H9 (cell line): ENCODE data around the gene DHX35. TPM values are rescaled to one million over a fixed set of nuclear protein-coding genes. Genes with fewer than 3 reads are reported as not detected.

Experiments
- DNase-seq: peaks from one replicate; pipeline ENCODE4 v3.0.0-alpha.2; 2017
- H2AFZ ChIP-seq: one replicate; pipeline ENCODE4 v1.6.1; 2013; ENCODE audit warnings: mild to moderate bottlenecking, low read length, control low read depth, moderate library complexity
- H2AK5ac ChIP-seq: 2 replicates; pipeline ENCODE4 v1.6.1; 2013; ENCODE audit warnings: low read length, control low read depth, mixed read lengths; ENCODE audit not compliant: insufficient read length
- H2BK120ac ChIP-seq: one replicate; pipeline ENCODE4 v1.6.1; 2013; ENCODE audit warnings: low read depth, mild to moderate bottlenecking, low read length, control low read depth, inconsistent platforms; ENCODE audit not compliant: poor library complexity, severe bottlenecking
- H2BK12ac ChIP-seq: 2 replicates; pipeline ENCODE4 v1.6.1; 2013; ENCODE audit warnings: low read length, control low read depth, mixed read lengths, low read depth; ENCODE audit not compliant: insufficient read length
- H2BK15ac ChIP-seq: 2 replicates; pipeline ENCODE4 v1.6.1; 2013; ENCODE audit warnings: low read depth, low read length, control low read depth
- H2BK20ac ChIP-seq: one replicate; pipeline ENCODE4 v1.6.1; 2013; ENCODE audit warnings: low read depth, mild to moderate bottlenecking, low read length, control low read depth, inconsistent platforms; ENCODE audit not compliant: poor library complexity, severe bottlenecking
- H2BK5ac ChIP-seq: 2 replicates; pipeline ENCODE4 v1.6.1; 2013; ENCODE audit warnings: low read length, control low read depth, mixed read lengths; ENCODE audit not compliant: insufficient read length
- H3K14ac ChIP-seq: 2 replicates; pipeline ENCODE4 v1.6.1; 2013; ENCODE audit warnings: low read length, control low read depth; ENCODE audit not compliant: insufficient read depth
- H3K18ac ChIP-seq: 2 replicates; pipeline ENCODE4 v1.6.1; 2013; ENCODE audit warnings: low read depth, mild to moderate bottlenecking, mixed read lengths, low read length, control low read depth; ENCODE audit not compliant: insufficient read length
- H3K23ac ChIP-seq: 2 replicates; pipeline ENCODE4 v1.6.1; 2013; ENCODE audit warnings: low read length, control low read depth, mixed read lengths, low read depth; ENCODE audit not compliant: insufficient read length
- H3K23me2 ChIP-seq: 2 replicates; pipeline ENCODE4 v1.6.1; 2013; ENCODE audit warnings: low read depth, mild to moderate bottlenecking, mixed read lengths, low read length, control low read depth; ENCODE audit not compliant: insufficient read length, poor library complexity, severe bottlenecking
- H3K27ac ChIP-seq: 2 replicates; pipeline ENCODE4 v1.5.1; 2013; ENCODE audit warnings: low read length, control low read depth, mixed read lengths, low read depth; ENCODE audit not compliant: insufficient read length
- H3K27me3 ChIP-seq: 2 replicates; pipeline ENCODE4 v1.6.1; 2013; ENCODE audit warnings: low read length, control low read depth, inconsistent platforms; ENCODE audit not compliant: insufficient read depth
- H3K4ac ChIP-seq: 2 replicates; pipeline ENCODE4 v1.6.1; 2013; ENCODE audit warnings: low read depth, mild to moderate bottlenecking, control low read depth, inconsistent platforms, low read length, moderate library complexity
- H3K4me1 ChIP-seq: 2 replicates; pipeline ENCODE4 v1.6.1; 2013; ENCODE audit warnings: low read length, control low read depth, inconsistent platforms; ENCODE audit not compliant: insufficient read depth
- H3K4me2 ChIP-seq: 2 replicates; pipeline ENCODE4 v1.6.1; 2013; ENCODE audit warnings: low read length, control low read depth, mixed read lengths; ENCODE audit not compliant: insufficient read length, insufficient read depth
- H3K56ac ChIP-seq: 2 replicates; pipeline ENCODE4 v1.6.1; 2013; ENCODE audit warnings: low read depth, mild to moderate bottlenecking, mixed read lengths, low read length, control low read depth; ENCODE audit not compliant: insufficient read length
- H3K79me1 ChIP-seq: 2 replicates; pipeline ENCODE4 v1.6.1; 2013; ENCODE audit warnings: low read depth, mild to moderate bottlenecking, moderate library complexity, low read length, control low read depth, inconsistent platforms; ENCODE audit not compliant: insufficient read depth, poor library complexity, severe bottlenecking
- H3K79me2 ChIP-seq: 2 replicates; pipeline ENCODE4 v1.6.1; 2013; ENCODE audit warnings: low read length, control low read depth, inconsistent platforms; ENCODE audit not compliant: insufficient read depth
- H3K9ac ChIP-seq: 2 replicates; pipeline ENCODE4 v1.6.1; 2013; ENCODE audit warnings: low read length, control low read depth, mixed read lengths; ENCODE audit not compliant: insufficient read length; ENCODE audit errors: extremely low read depth
- H3K9me3 ChIP-seq: one replicate; pipeline ENCODE4 v1.6.1; 2013; ENCODE audit warnings: low read depth, low read length, inconsistent platforms; ENCODE audit not compliant: control insufficient read depth
- H3T11ph ChIP-seq: one replicate; pipeline ENCODE4 v1.6.1; 2013; ENCODE audit warnings: mild to moderate bottlenecking, low read length, control low read depth, inconsistent platforms
- H4K20me1 ChIP-seq: one replicate; pipeline ENCODE4 v1.6.1; 2013; ENCODE audit not compliant: control insufficient read depth, insufficient read length, insufficient read depth
- H4K5ac ChIP-seq: 2 replicates; pipeline ENCODE4 v1.6.1; 2013; ENCODE audit warnings: low read depth, mild to moderate bottlenecking, mixed read lengths, low read length, control low read depth; ENCODE audit not compliant: insufficient read length
- H4K8ac ChIP-seq: replicated peaks from 2 replicates; pipeline ENCODE4 v1.6.1; 2013; ENCODE audit warnings: low read length, control low read depth, mixed read lengths, low read depth; ENCODE audit not compliant: insufficient read length
- H4K91ac ChIP-seq: 2 replicates; pipeline ENCODE4 v1.6.1; 2013; ENCODE audit warnings: low read depth, mild to moderate bottlenecking, moderate library complexity, mixed read lengths, low read length, control low read depth; ENCODE audit not compliant: insufficient read length
- H3K27ac Mint-ChIP-seq, 3 experiments: 2 replicates in 2 of 3; 3 replicates in 1 of 3; pipeline ENCODE4 v1.8.0; 2020 to 2021; ENCODE audit warnings: mixed read lengths in 3 of 3, mild to moderate bottlenecking in 1 of 3, moderate library complexity in 1 of 3
- H3K27me3 Mint-ChIP-seq: 2 replicates; pipeline ENCODE4 v1.8.0; 2021; ENCODE audit warnings: low read depth, mild to moderate bottlenecking, moderate library complexity, mixed read lengths
- H3K36me3 Mint-ChIP-seq, 3 experiments: 2 replicates in 2 of 3; 3 replicates in 1 of 3; pipeline ENCODE4 v1.8.0; 2020 to 2021; ENCODE audit warnings: low read depth in 3 of 3, mixed read lengths in 3 of 3; ENCODE audit not compliant: insufficient read depth in 1 of 3
- H3K4me1 Mint-ChIP-seq, 2 experiments: 2 replicates each; pipeline ENCODE4 v1.8.0; 2020; ENCODE audit warnings: mixed read lengths in 2 of 2
- H3K4me3 Mint-ChIP-seq, 2 experiments: 2 replicates in 1 of 2; 3 replicates in 1 of 2; pipeline ENCODE4 v1.8.0; 2020 to 2021; ENCODE audit warnings: mild to moderate bottlenecking in 2 of 2, mixed read lengths in 2 of 2, moderate library complexity in 1 of 2
- H3K9me3 Mint-ChIP-seq, 2 experiments: 2 replicates in 1 of 2; 3 replicates in 1 of 2; pipeline ENCODE4 v1.8.0; 2020; ENCODE audit warnings: mild to moderate bottlenecking in 2 of 2, mixed read lengths in 2 of 2, moderate library complexity in 1 of 2
- WGBS: extraction: QIAGEN DNeasy Blood & Tissue Kit; methylation state at CpG from one replicate; pipeline ENCODE4 v1.1.7; 2013; ENCODE audit warnings: missing lambda C conversion rate, low lambda C conversion rate, mixed read lengths; ENCODE audit not compliant: insufficient read length; ENCODE audit errors: extremely low coverage; 5-methylcytosine and 5-hydroxymethylcytosine counted together
- total RNA-seq: library from RNA; stranded (reverse); gene quantifications from 2 replicates; pipeline ENCODE4 v1.2.1, GENCODE V29; 2021
- TF ChIP-seq, protein P1 (sequence below): fragments of 200-600 bp; sonication (generic); conservative IDR thresholded peaks from 3 replicates; pipeline ENCODE4 v1.8.0; 2021; ENCODE audit warnings: antibody characterized with exemption, mild to moderate bottlenecking

Gene DHX35
- total RNA-seq, 1 experiment from 2014 or later, result 14.4 TPM

DNA sequence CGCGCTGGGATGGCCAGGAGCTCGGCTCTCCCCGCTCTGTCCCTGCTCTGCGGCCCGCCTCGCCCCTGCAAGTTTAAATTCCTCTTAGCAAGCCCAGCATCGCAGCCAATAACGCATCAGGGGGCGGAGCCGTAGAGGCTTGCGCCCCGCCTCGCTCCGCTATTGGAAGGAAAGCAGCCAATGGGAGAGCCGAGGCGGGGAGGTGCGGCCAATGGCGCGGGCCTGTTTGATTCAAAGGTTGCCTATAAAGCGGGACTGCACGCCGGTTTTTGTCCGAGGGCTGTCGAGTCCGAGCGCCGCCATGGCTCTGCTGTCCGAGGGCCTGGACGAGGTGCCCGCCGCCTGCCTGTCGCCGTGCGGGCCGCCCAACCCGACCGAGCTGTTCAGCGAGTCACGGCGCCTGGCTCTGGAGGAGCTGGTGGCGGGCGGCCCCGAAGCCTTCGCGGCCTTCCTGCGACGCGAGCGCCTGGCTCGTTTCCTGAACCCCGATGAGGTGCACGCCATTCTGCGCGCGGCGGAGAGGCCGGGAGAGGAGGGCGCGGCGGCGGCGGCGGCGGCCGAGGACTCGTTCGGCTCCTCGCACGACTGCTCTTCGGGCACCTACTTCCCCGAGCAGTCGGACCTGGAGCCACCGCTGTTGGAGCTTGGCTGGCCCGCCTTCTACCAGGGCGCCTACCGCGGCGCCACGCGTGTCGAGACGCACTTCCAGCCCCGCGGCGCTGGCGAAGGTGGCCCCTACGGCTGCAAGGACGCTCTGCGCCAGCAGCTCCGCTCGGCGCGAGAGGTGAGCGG is 35.8 kb upstream of the DHX35 start, which contains the start of gene FAM83D:
FAM83D (plus strand) TSS at position 276 of the 792 bp plus-strand sequence; CDS start at position 302, 26 bp downstream.
- H3K27ac Mint-ChIP-seq, result peak within 1 kb of the TSS in 1 of 3 experiments; percentile 83; a peak in 2 of 7 replicates
- no peak within 1 kb of the TSS for H3K56ac ChIP-seq
- no peak within 1 kb of the TSS for H2BK15ac ChIP-seq
- H4K20me1 ChIP-seq, result no peaks in the 10 kb centered on the region
- H2AFZ ChIP-seq, result no peak within 1 kb of the TSS
- peak within 1 kb of the TSS; percentile 95 for H3K18ac ChIP-seq
- no peak within 1 kb of the TSS for H4K8ac ChIP-seq
- H4K5ac ChIP-seq, result no peak within 1 kb of the TSS
- peaks cover 35% of the 10 kb centered on the region for H3K79me2 ChIP-seq
- H3K9me3 Mint-ChIP-seq, result peaks cover 0 to 2% of the 10 kb centered on the region in 2 experiments; a peak in 1 of 5 replicates
- H3K79me1 ChIP-seq, result peaks cover 2% of the 10 kb centered on the region
- no peak within 1 kb of the TSS for H2AK5ac ChIP-seq
- H2BK12ac ChIP-seq, result no peak within 1 kb of the TSS
- H2BK120ac ChIP-seq, result no peak within 1 kb of the TSS
- no peaks in the 10 kb centered on the region for H3K9me3 ChIP-seq
- H2BK5ac ChIP-seq, result no peak within 1 kb of the TSS
- H3K4me1 ChIP-seq, result peaks cover 2% of the 10 kb centered on the region; the same call in 1 of the 2 replicates
- peak within 1 kb of the TSS; percentile 96 for H4K91ac ChIP-seq
- H3K9ac ChIP-seq, result peak within 1 kb of the TSS; percentile 83
- H2BK20ac ChIP-seq, result no peak within 1 kb of the TSS
- H3K27me3 ChIP-seq, result no peaks in the 10 kb centered on the region
- peak; percentile 99 for DNase-seq
- peaks cover 4% of the 10 kb centered on the region for H3K23me2 ChIP-seq
- no peaks in the 10 kb centered on the region; the same call in none of the 2 replicates for H3K27me3 Mint-ChIP-seq
- TF ChIP-seq, protein P1, sequence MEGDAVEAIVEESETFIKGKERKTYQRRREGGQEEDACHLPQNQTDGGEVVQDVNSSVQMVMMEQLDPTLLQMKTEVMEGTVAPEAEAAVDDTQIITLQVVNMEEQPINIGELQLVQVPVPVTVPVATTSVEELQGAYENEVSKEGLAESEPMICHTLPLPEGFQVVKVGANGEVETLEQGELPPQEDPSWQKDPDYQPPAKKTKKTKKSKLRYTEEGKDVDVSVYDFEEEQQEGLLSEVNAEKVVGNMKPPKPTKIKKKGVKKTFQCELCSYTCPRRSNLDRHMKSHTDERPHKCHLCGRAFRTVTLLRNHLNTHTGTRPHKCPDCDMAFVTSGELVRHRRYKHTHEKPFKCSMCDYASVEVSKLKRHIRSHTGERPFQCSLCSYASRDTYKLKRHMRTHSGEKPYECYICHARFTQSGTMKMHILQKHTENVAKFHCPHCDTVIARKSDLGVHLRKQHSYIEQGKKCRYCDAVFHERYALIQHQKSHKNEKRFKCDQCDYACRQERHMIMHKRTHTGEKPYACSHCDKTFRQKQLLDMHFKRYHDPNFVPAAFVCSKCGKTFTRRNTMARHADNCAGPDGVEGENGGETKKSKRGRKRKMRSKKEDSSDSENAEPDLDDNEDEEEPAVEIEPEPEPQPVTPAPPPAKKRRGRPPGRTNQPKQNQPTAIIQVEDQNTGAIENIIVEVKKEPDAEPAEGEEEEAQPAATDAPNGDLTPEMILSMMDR, result peak; percentile 21; the same call in 1 of the 3 replicates
- H3K4me1 Mint-ChIP-seq, result peaks cover 28 to 29% of the 10 kb centered on the region in 2 experiments
- H3K4me3 Mint-ChIP-seq, result peak within 1 kb of the TSS; percentile 84 to 94
- WGBS, result no CpG with 5 or more reads among the region's 95 CpGs
- H3K36me3 Mint-ChIP-seq, result peaks cover 15 to 18% (median 17%) of the 10 kb centered on the region in 3 experiments; a peak in 6 of 7 replicates
- no peak within 1 kb of the TSS for H3K23ac ChIP-seq
- H3K4ac ChIP-seq, result peak within 1 kb of the TSS; percentile 74
- H3T11ph ChIP-seq, result no peak within 1 kb of the TSS
- peak within 1 kb of the TSS; percentile 95 for H3K14ac ChIP-seq
- peak within 1 kb of the TSS; percentile 69 for H3K4me2 ChIP-seq
- H3K27ac ChIP-seq, result no peak within 1 kb of the TSS
